Effector CD8-positive, alpha-beta T cell (primary cell): Measurements from ENCODE around the gene ALDH1B1.

Experiments
- DNase-seq: peaks from one replicate; lab custom pipeline; 2025; lab: John Stamatoyannopoulos, UW

ALDH1B1 gene

GRCh38 chr9:38440516-38440915 is 48.0 kb downstream of the ALDH1B1 start:
- DNase-seq, result no peak

DNA sequence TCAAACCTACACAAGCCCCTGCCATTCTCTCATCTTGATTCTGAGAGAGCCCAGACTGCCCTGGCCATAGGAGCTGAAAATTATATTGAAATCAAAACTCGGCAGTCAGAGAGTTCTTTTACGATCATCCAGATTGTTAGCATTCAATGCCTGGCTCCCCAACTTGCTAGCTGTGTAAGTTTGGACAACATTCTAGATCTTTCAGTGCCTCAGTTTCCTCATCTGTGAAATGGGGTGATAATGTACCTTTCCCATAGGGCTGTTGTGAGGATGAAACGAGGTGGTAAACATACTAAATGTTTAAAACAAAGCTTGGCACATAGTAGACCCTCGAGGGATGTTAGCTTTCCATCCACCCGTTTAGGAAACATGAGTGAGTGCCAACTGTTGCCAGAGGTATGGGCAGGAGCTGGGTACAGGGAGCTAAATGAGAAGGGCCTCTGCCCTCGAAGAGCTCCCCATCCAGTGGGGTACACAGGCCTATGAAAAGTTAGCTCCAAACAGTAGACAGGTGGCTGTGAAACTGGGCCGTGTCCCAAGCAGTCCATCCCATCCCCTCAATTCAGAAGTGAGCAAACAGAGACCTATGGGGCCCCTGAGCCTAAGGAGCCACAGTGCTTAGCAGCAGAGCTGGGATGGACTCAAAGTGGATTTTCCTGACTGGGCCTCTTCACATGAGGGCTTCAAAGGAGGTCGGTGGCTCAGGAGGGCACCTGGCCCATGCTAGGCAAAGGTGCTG is 49.0 kb downstream of the ALDH1B1 start:
- no peak for DNase-seq

GRCh38 chr9:38442473-38443096 is 50.1 kb downstream of the ALDH1B1 start:
- DNase-seq, result no peak

DNA sequence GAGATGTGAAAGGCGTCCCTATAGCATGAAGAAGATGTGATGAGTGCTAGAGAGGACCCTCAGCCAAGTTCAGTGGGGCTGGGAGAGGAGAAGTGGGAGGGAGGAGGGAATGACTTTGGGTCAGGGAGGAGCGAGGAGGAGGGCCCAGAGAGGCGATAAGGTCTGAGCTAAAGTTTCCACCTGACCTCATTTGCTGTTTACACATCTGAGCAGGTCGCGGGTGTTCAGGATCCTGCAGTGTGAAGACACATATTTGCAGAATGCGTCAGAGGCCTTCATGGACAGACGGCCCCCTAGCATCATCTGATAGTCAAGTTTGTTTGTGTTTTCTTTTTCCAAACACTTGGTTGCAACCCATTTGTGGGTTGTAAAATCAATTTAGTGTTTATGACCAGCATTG is 50.7 kb downstream of the ALDH1B1 start:
- DNase-seq, result no peak

GRCh38 chr9:38443597-38443996 is 51.1 kb downstream of the ALDH1B1 start:
- DNase-seq, result no peak

- DNase-seq, result no peak
Observed at GRCh38 chr9:38445154-38446043, 52.9 kb downstream of the ALDH1B1 start.

DNA sequence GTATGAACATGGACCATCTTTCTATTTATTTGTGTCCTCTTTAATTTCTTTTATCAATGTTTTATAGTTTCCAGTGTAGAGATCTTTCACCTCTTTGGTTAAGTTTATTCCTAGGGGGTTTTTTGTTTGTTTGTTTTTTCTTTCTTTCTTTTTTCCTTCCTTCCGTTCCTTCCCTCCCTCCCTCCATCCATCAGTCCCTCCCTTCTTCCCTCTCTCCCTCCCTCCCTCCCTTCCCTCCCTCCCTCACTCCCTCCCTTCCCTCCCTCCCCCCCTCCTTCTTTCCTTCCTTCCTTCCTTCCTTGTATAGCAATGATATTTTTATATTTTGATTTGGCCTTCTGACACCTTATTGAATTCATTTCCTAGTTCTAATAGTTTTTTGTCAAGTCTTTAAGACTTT is 55.2 kb downstream of the ALDH1B1 start:
- DNase-seq, result no peak
